HEK293 (cell line): Measurements from ENCODE around the gene COTL1.
A peak's percentile ranks its signal among the peaks of the same experiment; 100 is the strongest.

Experiments
- CTCF ChIA-PET: fragments of 350-600 bp; formaldehyde crosslinking; extraction: SDS; loops from one replicate; lab custom pipeline; 2021; ENCODE audit warnings: antibody characterized with exemption; lab: Yijun Ruan, JAX
- POLR2A ChIA-PET: fragments of 300-600 bp; formaldehyde crosslinking; extraction: SDS; loops from one replicate; lab custom pipeline; 2020; ENCODE audit warnings: antibody characterized with exemption, inconsistent platforms; lab: Yijun Ruan, JAX
- H3K27ac ChIP-seq: fragments of 200-500 bp; sonication (Bioruptor generic); 2 replicates; pipeline ENCODE4 v1.5.1; 2014; ENCODE audit warnings: low read depth, low read length, control low read depth, inconsistent platforms; ENCODE audit errors: extremely low read depth
- H3K36me3 ChIP-seq, 2 experiments: fragments of 200-500 bp in 1 of 2; sonication (Bioruptor generic) in 1 of 2; 1 replicate in 1 of 2; 2 replicates in 1 of 2; pipeline ENCODE4 v1.5.1; 2014 to 2017; ENCODE audit warnings: inconsistent platforms in 2 of 2, low read length in 2 of 2; ENCODE audit not compliant: control insufficient read depth in 2 of 2, insufficient read depth in 1 of 2
- H3K4me1 ChIP-seq: fragments of 200-500 bp; sonication (Bioruptor generic); 2 replicates; pipeline ENCODE4 v1.5.1; 2014; ENCODE audit warnings: mild to moderate bottlenecking, low read length, inconsistent platforms; ENCODE audit not compliant: control insufficient read depth, insufficient read depth
- H3K4me3 ChIP-seq: 2 replicates; pipeline ENCODE4 v1.5.1; 2011; ENCODE audit warnings: low read depth, mild to moderate bottlenecking, control low read depth, low read length, moderate library complexity
- H3K9me3 ChIP-seq: fragments of 200-500 bp; sonication (Bioruptor generic); 2 replicates; pipeline ENCODE4 v1.5.1; 2014; ENCODE audit warnings: low read depth, low read length, inconsistent platforms; ENCODE audit not compliant: control insufficient read depth, insufficient read depth
- BCL11B ChIP-seq: fragments of 450-650 bp; formaldehyde crosslinking; IDR thresholded peaks from 2 replicates; pipeline ENCODE4 v1.5.1; 2016; ENCODE audit warnings: low read depth, missing biosample characterization, missing genetic modification characterization
- BCL6B ChIP-seq: fragments of 450-650 bp; formaldehyde crosslinking; IDR thresholded peaks from 2 replicates; pipeline ENCODE4 v1.5.1; 2017; ENCODE audit warnings: missing biosample characterization, missing genetic modification characterization
- GFI1B ChIP-seq: fragments of 450-650 bp; formaldehyde crosslinking; IDR thresholded peaks from 2 replicates; pipeline ENCODE4 v1.5.1; 2016; ENCODE audit warnings: missing biosample characterization, missing genetic modification characterization
- HOXA7 ChIP-seq: sonication (generic); formaldehyde crosslinking; IDR thresholded peaks from 2 replicates; pipeline ENCODE4 v1.8.1; 2022; ENCODE audit warnings: missing genetic modification reagents, borderline replicate concordance
- IKZF3 ChIP-seq: fragments of 450-650 bp; IDR thresholded peaks from 2 replicates; pipeline ENCODE4 v1.5.0; 2018; ENCODE audit warnings: missing biosample characterization, mild to moderate bottlenecking, missing genetic modification characterization, moderate library complexity
- OSR2 ChIP-seq: fragments of 450-650 bp; formaldehyde crosslinking; IDR thresholded peaks from 2 replicates; pipeline ENCODE4 v1.5.1; 2016; ENCODE audit warnings: missing biosample characterization, missing genetic modification characterization
- PRDM6 ChIP-seq: fragments of 450-650 bp; formaldehyde crosslinking; IDR thresholded peaks from 2 replicates; pipeline ENCODE4 v1.5.1; 2017; ENCODE audit warnings: missing biosample characterization, missing genetic modification characterization
- REPIN1 ChIP-seq: fragments of 450-650 bp; formaldehyde crosslinking; IDR thresholded peaks from 2 replicates; pipeline ENCODE4 v1.5.1; 2017; ENCODE audit warnings: missing biosample characterization, missing genetic modification characterization, low read depth
- SCRT2 ChIP-seq: fragments of 450-650 bp; formaldehyde crosslinking; IDR thresholded peaks from 2 replicates; pipeline ENCODE4 v1.5.1; 2016; ENCODE audit warnings: missing biosample characterization, missing genetic modification characterization
- SETDB1 ChIP-seq: IDR thresholded peaks from one replicate; pipeline ENCODE4 v1.6.1; 2017; ENCODE audit warnings: mild to moderate bottlenecking, low read length, moderate library complexity, mixed read lengths; ENCODE audit not compliant: insufficient read length
- YY2 ChIP-seq: fragments of 450-650 bp; formaldehyde crosslinking; IDR thresholded peaks from 2 replicates; pipeline ENCODE4 v1.5.1; 2016; ENCODE audit warnings: missing biosample characterization, missing genetic modification characterization
- ZEB2 ChIP-seq: fragments of 450-650 bp; formaldehyde crosslinking; IDR thresholded peaks from 2 replicates; pipeline ENCODE4 v1.5.1; 2016; ENCODE audit warnings: missing biosample characterization, missing genetic modification characterization
- ZNF2 ChIP-seq: fragments of 450-650 bp; formaldehyde crosslinking; IDR thresholded peaks from 2 replicates; pipeline ENCODE4 v1.5.1; 2016; ENCODE audit warnings: missing biosample characterization, missing genetic modification characterization
- ZNF211 ChIP-seq: fragments of 450-650 bp; formaldehyde crosslinking; IDR thresholded peaks from 2 replicates; pipeline ENCODE4 v1.5.1; 2016; ENCODE audit warnings: low read depth, missing biosample characterization, missing genetic modification characterization
- ZNF214 ChIP-seq: fragments of 450-650 bp; formaldehyde crosslinking; IDR thresholded peaks from 2 replicates; pipeline ENCODE4 v1.5.1; 2017; ENCODE audit warnings: missing biosample characterization, mild to moderate bottlenecking, missing genetic modification characterization, borderline replicate concordance
- ZNF354C ChIP-seq: fragments of 450-650 bp; formaldehyde crosslinking; IDR thresholded peaks from 2 replicates; pipeline ENCODE4 v1.5.1; 2016; ENCODE audit warnings: missing biosample characterization, missing genetic modification characterization, low read depth, borderline replicate concordance
- ZNF433 ChIP-seq: fragments of 450-650 bp; formaldehyde crosslinking; IDR thresholded peaks from 2 replicates; pipeline ENCODE4 v1.5.1; 2016; ENCODE audit warnings: missing biosample characterization, missing genetic modification characterization, low read depth
- ZNF48 ChIP-seq: fragments of 450-650 bp; formaldehyde crosslinking; IDR thresholded peaks from 2 replicates; pipeline ENCODE4 v1.5.1; 2016; ENCODE audit warnings: missing biosample characterization, missing genetic modification characterization
- ZNF521 ChIP-seq: fragments of 450-650 bp; formaldehyde crosslinking; IDR thresholded peaks from 2 replicates; pipeline ENCODE4 v1.5.1; 2017; ENCODE audit warnings: missing biosample characterization, mild to moderate bottlenecking, missing genetic modification characterization
- ZNF600 ChIP-seq: fragments of 450-650 bp; formaldehyde crosslinking; IDR thresholded peaks from 2 replicates; pipeline ENCODE4 v1.5.1; 2016; ENCODE audit warnings: missing biosample characterization, missing genetic modification characterization
- ZNF610 ChIP-seq: fragments of 450-650 bp; formaldehyde crosslinking; IDR thresholded peaks from 2 replicates; pipeline ENCODE4 v1.5.1; 2016; ENCODE audit warnings: missing biosample characterization, missing genetic modification characterization, borderline replicate concordance
- ZNF629 ChIP-seq: fragments of 450-650 bp; formaldehyde crosslinking; IDR thresholded peaks from 2 replicates; pipeline ENCODE4 v1.5.1; 2017; ENCODE audit warnings: missing biosample characterization, missing genetic modification characterization
- ZNF670 ChIP-seq: fragments of 450-650 bp; formaldehyde crosslinking; IDR thresholded peaks from 2 replicates; pipeline ENCODE4 v1.5.1; 2016; ENCODE audit warnings: missing biosample characterization, missing genetic modification characterization, low read depth
- ZNF777 ChIP-seq: fragments of 450-650 bp; formaldehyde crosslinking; IDR thresholded peaks from 2 replicates; pipeline ENCODE4 v1.5.1; 2017; ENCODE audit warnings: missing biosample characterization, missing genetic modification characterization, borderline replicate concordance
- ZNF791 ChIP-seq: fragments of 450-650 bp; formaldehyde crosslinking; IDR thresholded peaks from 2 replicates; pipeline ENCODE4 v1.5.1; 2016; ENCODE audit warnings: missing biosample characterization, missing genetic modification characterization
- ZSCAN23 ChIP-seq: fragments of 450-650 bp; formaldehyde crosslinking; IDR thresholded peaks from 2 replicates; pipeline ENCODE4 v1.5.1; 2016; ENCODE audit warnings: missing biosample characterization, missing genetic modification characterization
- TF ChIP-seq, protein P1 (sequence below): fragments of 450-650 bp; formaldehyde crosslinking; IDR thresholded peaks from 2 replicates; pipeline ENCODE4 v1.5.1; 2016; ENCODE audit warnings: missing biosample characterization, missing genetic modification characterization, borderline replicate concordance
- TF ChIP-seq, protein P2 (sequence below): fragments of 450-650 bp; formaldehyde crosslinking; IDR thresholded peaks from 2 replicates; pipeline ENCODE4 v1.5.1; 2016; ENCODE audit warnings: missing biosample characterization, missing genetic modification characterization

COTL1 gene

GRCh38 chr16:84543253-84543652, 74.6 kb downstream of the COTL1 start:
- ChIA-PET CTCF (interaction anchor here (0.6 to 2.0 kb wide), 2 partner anchors 36 to 88 kb away, joined by 5 to 6 read pairs; no protein-coding TSS in a partner anchor), POLR2A (interaction anchor here (0.6 kb wide), 1 partner anchor 10 kb away, joined by 3 read pairs; no protein-coding TSS in a partner anchor)
- no peak overlapping the region for H3K4me3 ChIP-seq
- peaks cover 6% of the 10 kb centered on the region for H3K4me1 ChIP-seq
- no peak for TF ChIP-seq BCL6B (tag by site-specific recombination)
- no peak for TF ChIP-seq ZNF777 (tag by site-specific recombination)
- TF ChIP-seq, protein P1, sequence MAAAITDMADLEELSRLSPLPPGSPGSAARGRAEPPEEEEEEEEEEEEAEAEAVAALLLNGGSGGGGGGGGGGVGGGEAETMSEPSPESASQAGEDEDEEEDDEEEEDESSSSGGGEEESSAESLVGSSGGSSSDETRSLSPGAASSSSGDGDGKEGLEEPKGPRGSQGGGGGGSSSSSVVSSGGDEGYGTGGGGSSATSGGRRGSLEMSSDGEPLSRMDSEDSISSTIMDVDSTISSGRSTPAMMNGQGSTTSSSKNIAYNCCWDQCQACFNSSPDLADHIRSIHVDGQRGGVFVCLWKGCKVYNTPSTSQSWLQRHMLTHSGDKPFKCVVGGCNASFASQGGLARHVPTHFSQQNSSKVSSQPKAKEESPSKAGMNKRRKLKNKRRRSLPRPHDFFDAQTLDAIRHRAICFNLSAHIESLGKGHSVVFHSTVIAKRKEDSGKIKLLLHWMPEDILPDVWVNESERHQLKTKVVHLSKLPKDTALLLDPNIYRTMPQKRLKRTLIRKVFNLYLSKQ (tag by site-specific recombination), result no peak
- TF ChIP-seq ZNF354C (tag by site-specific recombination), result no peak
- no peak for TF ChIP-seq BCL11B (tag by site-specific recombination)
- TF ChIP-seq ZNF629, result no peak
- TF ChIP-seq SCRT2, result no peak
- no peak for TF ChIP-seq ZNF670
- no peak for TF ChIP-seq ZNF2
- TF ChIP-seq ZNF214, result no peak
- TF ChIP-seq ZNF521 (tag by site-specific recombination), result no peak
- no peak for TF ChIP-seq OSR2 (tag by site-specific recombination)
- no peaks in the 10 kb centered on the region for H3K36me3 ChIP-seq
- H3K27ac ChIP-seq, result no peak overlapping the region
- H3K9me3 ChIP-seq, result no peaks in the 10 kb centered on the region

DNA sequence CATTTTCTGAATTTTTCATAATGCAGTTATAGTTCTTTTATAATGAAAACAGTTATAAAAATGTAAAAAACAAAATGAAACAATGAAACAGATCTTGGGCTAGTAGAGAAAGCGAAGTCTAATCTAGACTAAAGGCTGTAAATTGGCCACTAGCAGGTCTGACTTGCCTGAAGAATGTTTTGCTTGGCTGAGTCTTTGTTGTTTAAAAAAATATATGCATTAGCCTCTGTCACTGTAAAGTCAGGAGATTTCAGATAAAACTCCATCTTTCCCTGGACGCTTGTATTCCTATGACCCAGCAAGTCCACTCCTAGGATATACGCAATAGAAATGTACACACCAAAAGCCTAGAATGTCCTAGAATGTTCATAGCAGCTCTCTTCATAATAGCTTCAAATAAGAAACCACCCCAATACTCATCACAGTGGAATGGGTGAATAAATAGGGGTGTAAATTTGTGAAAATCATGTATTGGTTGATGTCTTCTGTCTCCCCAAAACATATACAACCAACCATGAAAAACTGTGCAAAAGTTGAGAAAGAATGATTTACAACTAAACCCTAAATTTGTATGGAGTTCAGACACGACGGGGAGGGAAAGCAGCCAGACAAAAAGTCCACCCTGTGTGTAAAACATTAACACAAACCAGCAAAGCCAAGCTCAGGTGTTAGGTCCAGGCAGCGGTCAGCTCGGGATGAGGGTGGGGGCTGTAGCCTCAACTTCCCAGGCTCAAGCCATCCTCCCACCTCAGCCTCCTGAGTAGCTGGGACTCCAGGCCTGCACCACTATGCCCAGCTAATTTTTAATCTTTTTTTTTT, 75.7 kb downstream of the COTL1 start:
- H3K9me3 ChIP-seq, result no peaks in the 10 kb centered on the region
- no peak overlapping the region for H3K27ac ChIP-seq
- H3K36me3 ChIP-seq, result no peaks in the 10 kb centered on the region
- CTCF ChIA-PET, result interaction anchor here (0.6 to 2.0 kb wide), 3 partner anchors 35 to 1203 kb away, joined by 3 to 6 read pairs (median 5); no protein-coding TSS in a partner anchor
- peaks cover 6% of the 10 kb centered on the region for H3K4me1 ChIP-seq
- no peak overlapping the region for H3K4me3 ChIP-seq
- POLR2A ChIA-PET, result interaction anchor here (0.6 kb wide), 1 partner anchor 9 kb away, joined by 3 read pairs; no protein-coding TSS in a partner anchor
- no peak for TF ChIP-seq IKZF3 (tag by site-specific recombination)
- no peak for TF ChIP-seq HOXA7 (CRISPR knock-in tag)
- no peak for TF ChIP-seq ZNF433 (tag by site-specific recombination)
- no peak for TF ChIP-seq OSR2 (tag by site-specific recombination)
- TF ChIP-seq ZNF48 (tag by site-specific recombination), result no peak
- TF ChIP-seq SETDB1, result no peak
- TF ChIP-seq ZNF600 (tag by site-specific recombination), result 0 out of 2 replicates have a peak, but pooled peaks have one; percentile 16
- TF ChIP-seq ZSCAN23 (tag by site-specific recombination), result no peak
- TF ChIP-seq ZNF791 (tag by site-specific recombination), result no peak
- TF ChIP-seq ZEB2 (tag by site-specific recombination), result no peak
- TF ChIP-seq, protein P2, sequence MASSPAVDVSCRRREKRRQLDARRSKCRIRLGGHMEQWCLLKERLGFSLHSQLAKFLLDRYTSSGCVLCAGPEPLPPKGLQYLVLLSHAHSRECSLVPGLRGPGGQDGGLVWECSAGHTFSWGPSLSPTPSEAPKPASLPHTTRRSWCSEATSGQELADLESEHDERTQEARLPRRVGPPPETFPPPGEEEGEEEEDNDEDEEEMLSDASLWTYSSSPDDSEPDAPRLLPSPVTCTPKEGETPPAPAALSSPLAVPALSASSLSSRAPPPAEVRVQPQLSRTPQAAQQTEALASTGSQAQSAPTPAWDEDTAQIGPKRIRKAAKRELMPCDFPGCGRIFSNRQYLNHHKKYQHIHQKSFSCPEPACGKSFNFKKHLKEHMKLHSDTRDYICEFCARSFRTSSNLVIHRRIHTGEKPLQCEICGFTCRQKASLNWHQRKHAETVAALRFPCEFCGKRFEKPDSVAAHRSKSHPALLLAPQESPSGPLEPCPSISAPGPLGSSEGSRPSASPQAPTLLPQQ (tag by site-specific recombination), result no peak
- TF ChIP-seq REPIN1, result no peak
- no peak for TF ChIP-seq GFI1B (tag by site-specific recombination)
- TF ChIP-seq, protein P1 (tag by site-specific recombination), result no peak
- no peak for TF ChIP-seq YY2
- TF ChIP-seq ZNF610, result no peak
- TF ChIP-seq PRDM6, result peak; percentile 67
- TF ChIP-seq ZNF211 (tag by site-specific recombination), result no peak
